Subcutaneous adipose tissue (tissue), 4 donors: Measurements from ENCODE around the gene CUZD1. TPM values are rescaled to one million over a fixed set of nuclear protein-coding genes. Genes with fewer than 3 reads are reported as not detected.

Experiments
- total RNA-seq, 4 donors: library from RNA; depleted of rRNA; stranded (reverse); fragments of >200 nt; gene quantifications; one replicate each; pipeline ENCODE4 v1.1.0, GENCODE V29; 2016
- TF ChIP-seq, protein P1 (sequence below): fragments of 450-650 bp; IDR thresholded peaks from one replicate; pipeline ENCODE4 v1.5.1; 2016; ENCODE audit warnings: low read depth, mild to moderate bottlenecking, control low read depth, antibody characterized with exemption, moderate library complexity

Gene CUZD1
- total RNA-seq, 4 donors from 2014 or later: 0.44 to 0.85 (median 0.49) TPM; not detected in 1

DNA sequence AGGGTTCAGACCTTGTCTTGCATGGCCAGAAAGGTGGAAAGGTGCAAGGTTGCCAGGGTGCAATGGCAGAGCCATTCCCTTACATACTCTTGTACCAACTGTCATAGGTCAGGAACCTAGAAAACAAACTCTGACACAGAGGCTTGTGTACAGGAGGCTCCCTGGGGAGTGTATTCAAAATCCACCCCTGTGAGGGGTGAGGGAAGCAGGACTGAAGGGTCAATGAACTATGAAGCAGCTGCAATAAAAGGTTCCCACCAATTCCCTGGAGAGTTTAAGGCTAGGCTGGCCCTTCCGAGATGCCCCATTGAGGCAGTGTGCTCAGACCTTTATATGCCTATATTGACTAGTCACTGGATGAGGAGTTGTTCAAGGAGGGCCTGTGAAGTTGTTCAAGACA is 13.9 kb upstream of the CUZD1 start:
- TF ChIP-seq, protein P1, sequence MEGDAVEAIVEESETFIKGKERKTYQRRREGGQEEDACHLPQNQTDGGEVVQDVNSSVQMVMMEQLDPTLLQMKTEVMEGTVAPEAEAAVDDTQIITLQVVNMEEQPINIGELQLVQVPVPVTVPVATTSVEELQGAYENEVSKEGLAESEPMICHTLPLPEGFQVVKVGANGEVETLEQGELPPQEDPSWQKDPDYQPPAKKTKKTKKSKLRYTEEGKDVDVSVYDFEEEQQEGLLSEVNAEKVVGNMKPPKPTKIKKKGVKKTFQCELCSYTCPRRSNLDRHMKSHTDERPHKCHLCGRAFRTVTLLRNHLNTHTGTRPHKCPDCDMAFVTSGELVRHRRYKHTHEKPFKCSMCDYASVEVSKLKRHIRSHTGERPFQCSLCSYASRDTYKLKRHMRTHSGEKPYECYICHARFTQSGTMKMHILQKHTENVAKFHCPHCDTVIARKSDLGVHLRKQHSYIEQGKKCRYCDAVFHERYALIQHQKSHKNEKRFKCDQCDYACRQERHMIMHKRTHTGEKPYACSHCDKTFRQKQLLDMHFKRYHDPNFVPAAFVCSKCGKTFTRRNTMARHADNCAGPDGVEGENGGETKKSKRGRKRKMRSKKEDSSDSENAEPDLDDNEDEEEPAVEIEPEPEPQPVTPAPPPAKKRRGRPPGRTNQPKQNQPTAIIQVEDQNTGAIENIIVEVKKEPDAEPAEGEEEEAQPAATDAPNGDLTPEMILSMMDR: no peak

DNA sequence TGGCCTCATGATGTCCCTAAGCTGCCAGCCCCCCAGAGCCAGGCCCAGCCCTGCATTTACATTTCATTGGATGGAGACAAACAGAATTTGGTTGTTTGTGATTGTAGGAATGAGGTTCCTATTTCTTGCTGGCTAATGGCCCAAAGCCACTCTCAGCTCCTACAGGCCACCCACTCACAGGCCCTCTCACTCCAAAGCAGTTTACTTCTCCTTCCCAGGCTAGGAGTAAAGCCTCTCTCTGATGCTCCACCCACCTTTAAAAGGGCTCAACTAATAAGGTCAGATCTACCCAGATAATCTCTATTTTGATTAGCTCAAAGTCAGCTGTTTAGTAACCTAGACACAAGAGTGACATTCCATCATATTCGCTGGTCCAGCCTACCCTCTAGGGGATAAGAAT is 11.2 kb upstream of the CUZD1 start:
- TF ChIP-seq, protein P1: no peak

DNA sequence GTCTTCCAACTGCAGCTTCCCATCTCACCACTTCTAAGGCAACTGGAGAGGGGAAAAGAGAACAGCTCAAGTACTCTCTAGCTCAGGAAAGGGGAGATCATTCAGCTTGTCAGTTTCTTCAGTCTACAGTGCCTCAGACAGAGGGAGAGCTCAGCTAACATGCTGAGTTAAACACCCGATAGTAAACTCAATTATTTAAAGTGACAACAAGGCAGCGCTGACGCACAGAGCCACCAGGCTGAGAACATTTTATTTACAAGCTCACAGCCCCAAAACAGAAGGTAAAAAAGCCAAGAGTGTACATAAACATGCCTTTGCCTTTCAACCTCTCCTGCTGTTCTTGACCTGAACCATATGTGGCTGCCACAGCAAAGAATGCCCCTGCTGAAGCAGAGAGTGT is 10.1 kb upstream of the CUZD1 start:
- TF ChIP-seq, protein P1: no peak

DNA sequence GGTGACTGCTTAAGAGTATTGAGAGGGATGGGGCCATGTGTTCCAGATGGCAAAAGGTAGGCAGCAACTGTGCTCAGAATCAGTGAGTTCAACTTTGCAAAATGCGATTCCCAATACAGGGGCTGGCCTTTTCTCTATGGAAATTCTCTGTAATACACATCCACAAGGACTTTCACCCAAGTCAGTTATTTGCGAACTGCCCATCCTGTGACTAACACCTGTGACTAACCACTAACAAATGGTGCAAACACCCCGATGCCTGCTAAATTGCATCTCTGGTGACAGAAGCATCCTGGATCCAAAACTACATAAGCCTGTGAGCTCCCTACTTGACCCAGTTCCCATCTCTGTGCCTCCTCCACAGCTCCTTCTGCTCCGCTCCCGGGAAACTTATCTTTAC is 9.0 kb upstream of the CUZD1 start:
- TF ChIP-seq, protein P1: no peak

DNA sequence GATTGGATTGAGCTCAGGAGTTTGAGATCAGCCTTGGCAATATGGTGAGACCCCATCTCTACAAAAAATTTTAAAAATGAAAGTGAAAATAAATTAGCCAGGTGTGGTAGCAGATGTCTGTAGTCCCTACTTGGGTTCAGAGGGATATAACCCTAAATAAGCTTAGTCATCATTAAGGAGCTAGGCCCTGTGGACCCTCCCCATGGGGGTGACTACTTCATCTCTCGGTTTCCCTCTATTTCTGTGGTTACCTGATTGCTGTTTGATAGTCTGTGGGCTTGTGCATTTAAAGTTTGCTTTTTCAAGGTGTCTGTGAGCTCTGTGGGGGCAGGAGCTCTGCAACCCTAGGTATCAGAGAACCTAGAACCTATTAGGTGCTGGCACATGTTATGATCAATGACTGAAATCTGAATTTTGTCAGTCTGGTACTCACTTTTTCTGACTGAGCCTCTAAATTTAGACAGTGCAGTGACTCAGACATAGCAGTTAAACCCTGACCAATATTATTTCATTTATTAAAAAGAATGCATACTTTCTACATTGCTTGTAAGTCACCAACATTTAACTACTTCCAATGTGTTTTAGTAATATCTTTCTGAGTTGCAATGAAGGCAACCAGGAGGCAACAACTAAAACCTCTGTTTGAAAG is 8.1 kb upstream of the CUZD1 start:
- TF ChIP-seq, protein P1: no peak

DNA sequence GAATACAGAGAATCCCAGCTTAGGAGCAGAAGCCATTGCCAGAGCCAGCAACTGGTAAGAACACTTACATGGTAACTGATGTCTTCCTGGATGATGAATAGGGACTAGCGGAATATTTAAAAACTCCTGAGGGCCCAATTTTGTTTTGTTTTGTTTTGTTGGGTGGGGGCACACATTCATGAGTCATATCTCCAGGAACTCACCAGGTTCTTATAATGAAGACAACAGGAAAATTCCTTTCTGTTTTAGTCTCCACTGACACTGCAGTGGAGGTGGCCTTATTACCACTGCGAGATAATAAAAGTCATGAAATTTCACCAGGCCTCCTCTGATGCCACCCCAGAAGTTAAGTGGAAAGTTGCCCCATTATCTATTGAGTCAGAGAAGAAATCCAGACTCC is 6.6 kb upstream of the CUZD1 start:
- TF ChIP-seq, protein P1: no peak

DNA sequence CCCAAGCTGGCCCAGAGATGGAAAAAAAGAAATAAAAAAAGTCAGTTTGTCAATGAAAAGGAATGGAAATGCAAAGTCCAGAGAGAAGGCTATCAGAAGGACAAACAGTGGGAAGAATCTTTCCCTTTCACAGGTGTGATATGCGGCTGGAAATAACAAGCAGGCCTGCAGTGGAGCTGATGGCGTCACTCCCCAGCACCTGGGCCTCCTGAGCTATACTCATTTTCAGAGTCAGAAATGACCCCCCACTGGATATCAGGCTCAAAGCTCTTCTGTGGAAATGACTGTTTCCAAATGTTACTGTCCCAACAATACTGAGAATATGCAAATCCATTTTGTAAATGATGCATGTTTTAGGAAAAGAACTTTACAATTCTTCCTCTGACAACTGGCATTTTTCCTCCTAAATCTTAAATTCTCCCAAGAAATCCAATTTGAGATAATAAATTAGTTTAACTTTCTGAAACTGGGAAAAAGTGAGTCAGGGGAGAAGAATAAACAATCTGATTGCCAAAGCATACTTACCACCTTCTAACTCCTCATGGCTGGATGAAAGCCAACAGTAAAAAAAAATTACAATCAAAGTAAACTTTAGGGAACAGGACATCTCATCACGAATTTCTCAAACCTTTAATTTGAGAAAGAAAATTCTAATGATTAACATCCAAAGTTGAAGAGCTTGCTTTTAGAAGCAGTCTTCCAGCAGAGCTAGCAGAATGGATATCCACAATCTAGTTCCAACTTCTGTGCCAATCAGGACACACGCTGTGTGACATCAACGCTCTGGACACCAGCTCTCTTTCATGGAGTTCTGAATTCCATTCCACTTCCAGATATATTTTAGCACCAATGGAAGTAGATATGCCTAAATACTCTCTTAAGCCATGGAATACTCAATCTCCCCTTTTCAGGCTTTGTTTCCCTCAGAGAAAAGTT is 5.3 kb upstream of the CUZD1 start:
- TF ChIP-seq, protein P1: no peak
